SU-DHL-6 (cell line): ENCODE data around the gene RAB40C.

Source experiments
- H2AFZ ChIP-seq: fragments of 200-600 bp; sonication (generic); 2 replicates; pipeline ENCODE4 v1.6.1; 2014; ENCODE audit warnings: low read depth, mild to moderate bottlenecking, moderate library complexity, mixed read lengths, antibody characterized with exemption, low read length; ENCODE audit not compliant: severe bottlenecking
- H3F3A ChIP-seq: fragments of 200-600 bp; shearing (Covaris generic); 2 replicates; pipeline ENCODE4 v1.6.0; 2016; ENCODE audit warnings: antibody characterized with exemption, mild to moderate bottlenecking; ENCODE audit not compliant: insufficient read depth
- H3K27ac ChIP-seq: fragments of 200-600 bp; sonication (generic); 2 replicates; pipeline ENCODE4 v1.5.1; 2016; ENCODE audit warnings: low read depth, mild to moderate bottlenecking, low read length, moderate library complexity, mixed read lengths
- H3K27me3 ChIP-seq: fragments of 200-600 bp; sonication (generic), shearing (Covaris generic); 2 replicates; pipeline ENCODE4 v1.6.0; 2014; ENCODE audit warnings: mild to moderate bottlenecking, low read length
- H3K36me3 ChIP-seq: fragments of 200-600 bp; sonication (generic); 2 replicates; pipeline ENCODE4 v1.6.1; 2014; ENCODE audit warnings: mild to moderate bottlenecking, low read length, mixed read lengths
- H3K4me2 ChIP-seq: fragments of 300-600, 200-600 bp; shearing (Covaris generic), sonication (generic); 2 replicates; pipeline ENCODE4 v1.6.0; 2014; ENCODE audit warnings: low read length, low read depth, mild to moderate bottlenecking; ENCODE audit not compliant: poor library complexity, severe bottlenecking
- H3K4me3 ChIP-seq: fragments of 200-600 bp; sonication (generic); 2 replicates; pipeline ENCODE4 v1.5.1; 2014; ENCODE audit warnings: antibody characterized with exemption, low read length, mild to moderate bottlenecking, mixed read lengths; ENCODE audit not compliant: insufficient read depth, poor library complexity, severe bottlenecking
- H3K79me2 ChIP-seq: fragments of 200-600 bp; sonication (generic); 2 replicates; pipeline ENCODE4 v1.6.1; 2014; ENCODE audit warnings: mild to moderate bottlenecking, low read length, moderate library complexity; ENCODE audit not compliant: insufficient read depth
- H3K9ac ChIP-seq: fragments of 200-600 bp; sonication (generic); 2 replicates; pipeline ENCODE4 v1.7.0; 2014; ENCODE audit warnings: mild to moderate bottlenecking, low read length
- H3K9me2 ChIP-seq: fragments of 200-600 bp; sonication (generic); replicated peaks from 2 replicates; pipeline ENCODE4 v1.6.1; 2014; ENCODE audit warnings: low read length; ENCODE audit not compliant: insufficient read depth
- H3K9me3 ChIP-seq: fragments of 200-600 bp; sonication (generic); 2 replicates; pipeline ENCODE4 v1.6.1; 2014; ENCODE audit warnings: low read length, mixed read lengths; ENCODE audit not compliant: insufficient read depth
- H4K20me1 ChIP-seq: fragments of 200-600 bp; sonication (generic); 2 replicates; pipeline ENCODE4 v1.6.1; 2014; ENCODE audit warnings: low read depth, mild to moderate bottlenecking, antibody characterized with exemption, low read length, moderate library complexity, mixed read lengths
- EZH2phosphoT487 ChIP-seq: fragments of 200-600 bp; sonication (generic), shearing (Covaris generic); conservative IDR thresholded peaks from 2 replicates; pipeline ENCODE4 v1.6.1; 2018; ENCODE audit warnings: mild to moderate bottlenecking, antibody characterized with exemption, low read length, moderate library complexity, mixed read lengths
- TF ChIP-seq, protein P1 (sequence below): fragments of 200-600 bp; sonication (generic); IDR thresholded peaks from one replicate; pipeline ENCODE4 v1.5.1; 2017; ENCODE audit warnings: antibody characterized with exemption, mild to moderate bottlenecking, low read length, moderate library complexity; ENCODE audit not compliant: insufficient read depth, poor library complexity, severe bottlenecking

RAB40C gene

DNA sequence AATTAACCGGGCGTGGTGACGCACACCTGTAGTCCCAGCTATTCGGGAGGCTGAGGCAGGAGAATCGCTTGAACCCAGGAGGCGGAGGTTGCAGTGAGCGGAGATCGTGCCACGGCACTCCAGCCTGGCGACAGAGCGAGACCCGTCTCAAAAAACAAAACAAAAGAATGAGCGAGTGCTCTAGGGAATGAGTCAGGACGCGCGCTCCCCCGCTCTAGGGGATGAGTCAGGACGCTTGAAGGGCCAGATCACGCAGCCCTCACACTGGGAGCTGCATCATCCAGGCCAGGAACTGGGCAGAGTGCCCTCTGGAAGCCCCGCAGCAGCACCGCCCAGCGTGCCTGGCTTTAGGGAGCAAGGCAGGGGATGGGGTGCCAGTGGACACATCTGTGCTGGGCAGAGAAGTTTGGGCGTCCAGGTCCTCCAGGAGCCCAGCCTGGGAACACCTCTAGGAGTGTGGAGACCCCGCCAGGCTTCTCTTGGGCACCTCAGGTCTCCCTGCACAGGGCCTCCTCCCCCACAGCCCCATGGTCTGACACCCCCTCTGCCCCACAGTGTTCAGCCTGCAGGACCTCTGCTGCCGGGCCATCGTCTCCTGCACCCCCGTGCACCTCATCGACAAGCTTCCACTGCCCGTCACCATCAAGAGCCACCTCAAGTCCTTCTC, 37.1 kb downstream of the RAB40C start:
- no peak overlapping the region for H2AFZ ChIP-seq
- no peaks in the 10 kb centered on the region for H4K20me1 ChIP-seq
- no peaks in the 10 kb centered on the region for H3F3A ChIP-seq
- no peak overlapping the region for H3K4me2 ChIP-seq
- no peak overlapping the region for H3K27ac ChIP-seq
- H3K9me2 ChIP-seq: no peaks in the 10 kb centered on the region
- H3K9ac ChIP-seq: no peak overlapping the region
- no peak overlapping the region for H3K4me3 ChIP-seq
- H3K27me3 ChIP-seq: no peaks in the 10 kb centered on the region
- H3K79me2 ChIP-seq: no peaks in the 10 kb centered on the region
- H3K9me3 ChIP-seq: no peaks in the 10 kb centered on the region
- no peaks in the 10 kb centered on the region for H3K36me3 ChIP-seq
- TF ChIP-seq, protein P1, sequence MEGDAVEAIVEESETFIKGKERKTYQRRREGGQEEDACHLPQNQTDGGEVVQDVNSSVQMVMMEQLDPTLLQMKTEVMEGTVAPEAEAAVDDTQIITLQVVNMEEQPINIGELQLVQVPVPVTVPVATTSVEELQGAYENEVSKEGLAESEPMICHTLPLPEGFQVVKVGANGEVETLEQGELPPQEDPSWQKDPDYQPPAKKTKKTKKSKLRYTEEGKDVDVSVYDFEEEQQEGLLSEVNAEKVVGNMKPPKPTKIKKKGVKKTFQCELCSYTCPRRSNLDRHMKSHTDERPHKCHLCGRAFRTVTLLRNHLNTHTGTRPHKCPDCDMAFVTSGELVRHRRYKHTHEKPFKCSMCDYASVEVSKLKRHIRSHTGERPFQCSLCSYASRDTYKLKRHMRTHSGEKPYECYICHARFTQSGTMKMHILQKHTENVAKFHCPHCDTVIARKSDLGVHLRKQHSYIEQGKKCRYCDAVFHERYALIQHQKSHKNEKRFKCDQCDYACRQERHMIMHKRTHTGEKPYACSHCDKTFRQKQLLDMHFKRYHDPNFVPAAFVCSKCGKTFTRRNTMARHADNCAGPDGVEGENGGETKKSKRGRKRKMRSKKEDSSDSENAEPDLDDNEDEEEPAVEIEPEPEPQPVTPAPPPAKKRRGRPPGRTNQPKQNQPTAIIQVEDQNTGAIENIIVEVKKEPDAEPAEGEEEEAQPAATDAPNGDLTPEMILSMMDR: no peak
- no peak for TF ChIP-seq EZH2phosphoT487

DNA sequence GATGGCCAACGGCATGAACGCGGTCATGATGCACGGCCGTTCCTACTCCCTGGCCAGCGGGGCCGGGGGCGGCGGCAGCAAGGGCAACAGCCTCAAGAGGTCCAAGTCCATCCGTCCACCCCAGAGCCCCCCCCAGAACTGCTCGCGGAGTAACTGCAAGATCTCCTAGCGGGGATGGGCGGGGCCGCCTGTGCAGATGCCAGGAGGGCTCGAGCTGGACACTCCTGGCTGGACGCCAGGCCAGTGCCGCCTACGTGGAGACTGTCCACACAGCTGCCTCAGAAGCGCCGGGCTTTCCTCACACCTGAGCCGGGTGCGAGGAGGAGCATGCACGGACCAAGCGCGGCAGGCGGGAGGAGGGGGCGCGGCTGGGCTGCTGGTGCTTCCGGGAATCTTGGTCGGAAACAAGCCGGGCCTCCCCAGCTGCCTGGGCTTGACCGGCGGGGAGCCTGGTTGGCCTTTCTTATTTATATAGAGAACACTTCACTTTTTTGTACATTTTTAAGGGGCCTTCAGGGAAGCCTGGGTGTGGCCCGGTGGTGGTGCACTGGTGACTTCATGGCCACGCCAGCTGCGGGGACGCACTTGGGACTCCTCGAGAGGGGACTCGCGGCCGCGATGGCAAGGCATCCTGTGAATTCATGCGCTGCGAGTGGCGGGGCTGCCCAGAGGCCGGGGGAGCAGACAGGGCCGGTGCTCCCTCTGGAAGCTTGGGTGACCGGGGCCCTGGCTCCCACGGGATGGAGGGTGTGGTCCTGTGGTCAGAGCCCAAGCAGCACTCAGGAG, 37.8 kb downstream of the RAB40C start:
- H3F3A ChIP-seq: no peaks in the 10 kb centered on the region
- H3K9ac ChIP-seq: no peak overlapping the region
- no peaks in the 10 kb centered on the region for H3K9me3 ChIP-seq
- H4K20me1 ChIP-seq: no peaks in the 10 kb centered on the region
- TF ChIP-seq, protein P1: no peak
- TF ChIP-seq EZH2phosphoT487: no peak
- H3K4me2 ChIP-seq: no peak overlapping the region
- no peak overlapping the region for H3K27ac ChIP-seq
- H3K4me3 ChIP-seq: no peak overlapping the region
- no peaks in the 10 kb centered on the region for H3K9me2 ChIP-seq
- H3K36me3 ChIP-seq: no peaks in the 10 kb centered on the region
- no peak overlapping the region for H2AFZ ChIP-seq
- no peaks in the 10 kb centered on the region for H3K27me3 ChIP-seq
- no peaks in the 10 kb centered on the region for H3K79me2 ChIP-seq

DNA sequence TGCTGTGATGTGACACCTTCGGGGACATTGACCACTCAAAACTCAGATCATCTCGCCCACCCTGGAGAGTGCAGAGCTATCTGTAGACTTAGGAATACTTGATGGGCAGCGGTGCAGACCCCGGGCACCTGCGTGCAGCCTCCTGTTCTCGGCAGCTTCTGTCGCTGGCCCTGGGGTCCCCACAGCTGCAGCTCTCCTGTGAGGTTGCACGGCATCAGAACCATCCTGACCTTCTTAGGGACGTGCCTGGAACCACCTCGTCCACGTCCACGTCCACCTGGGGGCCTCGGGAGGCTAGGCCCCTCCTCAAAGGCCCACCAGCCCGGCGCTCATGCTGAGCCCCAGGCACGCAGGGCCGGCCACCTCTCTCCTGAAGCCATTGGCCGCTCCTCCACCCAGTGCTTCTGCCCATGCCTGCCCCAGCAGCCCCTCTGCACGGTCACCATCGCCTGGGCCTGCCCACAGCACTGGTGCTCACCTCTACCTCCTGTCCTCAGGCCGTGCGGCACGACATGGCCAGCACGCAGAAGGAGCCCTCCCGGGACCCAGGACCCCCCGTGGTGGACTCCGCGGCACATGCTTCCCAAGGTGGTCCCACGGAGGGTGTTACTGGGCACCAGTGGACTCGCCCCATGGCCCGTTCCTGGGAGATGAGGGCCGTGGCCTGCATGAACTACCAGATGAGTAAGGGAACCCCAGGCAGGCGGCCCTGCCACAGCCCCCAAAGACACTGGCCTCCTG, 38.6 kb downstream of the RAB40C start:
- no peak overlapping the region for H3K4me2 ChIP-seq
- no peaks in the 10 kb centered on the region for H3F3A ChIP-seq
- H3K9ac ChIP-seq: no peak overlapping the region
- TF ChIP-seq, protein P1: no peak
- no peak for TF ChIP-seq EZH2phosphoT487
- H2AFZ ChIP-seq: no peak overlapping the region
- no peaks in the 10 kb centered on the region for H3K36me3 ChIP-seq
- H4K20me1 ChIP-seq: no peaks in the 10 kb centered on the region
- no peaks in the 10 kb centered on the region for H3K79me2 ChIP-seq
- no peak overlapping the region for H3K4me3 ChIP-seq
- no peaks in the 10 kb centered on the region for H3K9me2 ChIP-seq
- H3K9me3 ChIP-seq: no peaks in the 10 kb centered on the region
- H3K27ac ChIP-seq: no peak overlapping the region
- H3K27me3 ChIP-seq: no peaks in the 10 kb centered on the region
